22Rv1 (cell line): ENCODE measurements around the gene ACAP3.

Experiments used
- ZFX ChIP-seq: fragments of 450-650 bp; IDR thresholded peaks from 2 replicates; pipeline ENCODE4 v1.6.1; 2017; ENCODE audit warnings: antibody characterized with exemption, borderline replicate concordance
- TF ChIP-seq, protein P1 (sequence below): fragments of 450-650 bp; IDR thresholded peaks from 2 replicates; pipeline ENCODE4 v1.5.1; 2017; ENCODE audit warnings: mild to moderate bottlenecking

DNA sequence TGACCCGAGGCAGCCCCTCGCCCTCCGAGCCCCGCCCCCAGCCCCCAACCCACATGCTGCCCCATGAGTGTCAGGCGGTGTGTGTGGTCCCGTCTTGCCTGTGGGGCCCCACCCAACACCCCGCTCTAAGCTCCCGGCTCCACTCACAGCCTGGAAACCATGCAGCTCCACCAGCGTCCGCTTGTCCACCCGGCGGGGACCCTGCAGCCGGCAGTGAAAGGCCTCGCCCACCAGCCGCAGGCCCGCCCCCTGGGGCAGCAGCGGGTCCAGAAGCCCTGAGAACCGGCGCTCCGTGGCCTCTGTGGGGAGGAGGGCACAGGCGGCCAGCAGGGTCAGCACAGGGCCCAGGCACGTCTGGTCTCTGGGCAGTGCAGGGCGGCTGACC is 63.9 kb downstream of the ACAP3 start:
- TF ChIP-seq, protein P1, sequence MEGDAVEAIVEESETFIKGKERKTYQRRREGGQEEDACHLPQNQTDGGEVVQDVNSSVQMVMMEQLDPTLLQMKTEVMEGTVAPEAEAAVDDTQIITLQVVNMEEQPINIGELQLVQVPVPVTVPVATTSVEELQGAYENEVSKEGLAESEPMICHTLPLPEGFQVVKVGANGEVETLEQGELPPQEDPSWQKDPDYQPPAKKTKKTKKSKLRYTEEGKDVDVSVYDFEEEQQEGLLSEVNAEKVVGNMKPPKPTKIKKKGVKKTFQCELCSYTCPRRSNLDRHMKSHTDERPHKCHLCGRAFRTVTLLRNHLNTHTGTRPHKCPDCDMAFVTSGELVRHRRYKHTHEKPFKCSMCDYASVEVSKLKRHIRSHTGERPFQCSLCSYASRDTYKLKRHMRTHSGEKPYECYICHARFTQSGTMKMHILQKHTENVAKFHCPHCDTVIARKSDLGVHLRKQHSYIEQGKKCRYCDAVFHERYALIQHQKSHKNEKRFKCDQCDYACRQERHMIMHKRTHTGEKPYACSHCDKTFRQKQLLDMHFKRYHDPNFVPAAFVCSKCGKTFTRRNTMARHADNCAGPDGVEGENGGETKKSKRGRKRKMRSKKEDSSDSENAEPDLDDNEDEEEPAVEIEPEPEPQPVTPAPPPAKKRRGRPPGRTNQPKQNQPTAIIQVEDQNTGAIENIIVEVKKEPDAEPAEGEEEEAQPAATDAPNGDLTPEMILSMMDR = no peak
- TF ChIP-seq ZFX = no peak
